Myocyte (in vitro differentiated cells): ENCODE measurements around the gene CTSW. TPM values are rescaled to one million over a fixed set of nuclear protein-coding genes. Genes with fewer than 3 reads are reported as not detected.

Source experiments
- DNase-seq: peaks from one replicate; pipeline ENCODE4 v3.0.0-alpha.2; 2012; ENCODE audit warnings: low read depth
- total RNA-seq: library from RNA; depleted of rRNA; stranded (reverse); fragments of >200 nt; gene quantifications from 2 replicates; pipeline ENCODE4 v1.2.3, GENCODE V29; 2014

CTSW gene
- total RNA-seq, 1 donor from 2014 or later = not detected

- DNase-seq = no peak
These were observed 12.2 kb upstream of the CTSW start for GRCh38 chr11:65867284-65868071.

GRCh38 chr11:65868076-65868667 lies 11.5 kb upstream of the CTSW start:
- DNase-seq = no peak

- DNase-seq = no peak
These were observed 10.7 kb upstream of the CTSW start for GRCh38 chr11:65868907-65869306.

DNA sequence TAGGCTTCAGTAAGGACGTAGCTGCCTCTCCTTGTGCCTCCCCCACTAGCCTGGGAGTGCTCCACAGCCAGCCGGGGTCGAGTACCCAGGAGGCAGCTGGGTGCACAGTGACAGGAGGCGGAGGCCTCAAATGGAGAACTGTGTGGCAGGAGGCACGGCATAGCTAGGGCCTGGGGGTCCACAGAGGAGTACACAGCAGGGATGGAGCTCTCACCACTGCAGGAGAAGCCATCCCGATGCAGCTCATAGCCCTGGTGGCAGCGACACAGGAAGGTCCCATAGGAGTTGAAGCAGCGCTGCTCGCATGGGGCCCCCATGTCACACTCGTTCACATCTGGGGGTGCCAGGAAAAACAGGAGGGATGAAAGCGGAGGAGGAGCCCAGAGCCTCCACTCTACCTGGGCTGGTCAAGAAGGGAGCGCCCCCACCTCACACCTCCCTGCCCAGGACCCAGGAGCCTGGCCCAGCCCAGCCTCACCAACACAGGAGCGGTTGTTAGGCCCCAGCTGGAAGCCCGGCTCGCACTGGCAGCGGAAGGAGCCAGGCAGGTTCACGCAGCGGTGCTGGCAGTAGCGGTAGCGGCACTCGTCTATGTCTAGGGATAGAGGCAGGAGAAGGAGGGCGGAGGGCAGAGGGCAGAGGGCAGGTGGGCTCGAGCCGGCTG lies 9.9 kb upstream of the CTSW start:
- no peak for DNase-seq

DNA sequence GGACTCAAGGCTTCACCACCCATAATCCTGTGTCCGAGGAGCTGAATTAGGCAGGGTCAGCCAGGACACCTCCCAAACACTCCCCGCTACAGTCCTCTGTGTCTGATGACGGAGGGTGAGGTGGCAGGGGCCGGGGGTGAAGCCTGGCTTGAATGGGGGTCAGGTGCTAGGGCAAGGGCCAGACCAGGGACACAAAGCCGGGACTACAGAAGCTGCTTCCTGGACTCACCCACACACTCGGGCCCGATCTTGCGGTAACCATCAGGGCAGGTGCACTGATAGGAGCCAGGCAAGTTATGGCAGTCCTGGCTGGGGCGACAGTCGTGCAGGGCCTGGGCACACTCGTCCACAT lies 9.4 kb upstream of the CTSW start:
- DNase-seq = no peak

- no peak for DNase-seq
These were observed 8.6 kb upstream of the CTSW start for GRCh38 chr11:65870706-65871681.

DNA sequence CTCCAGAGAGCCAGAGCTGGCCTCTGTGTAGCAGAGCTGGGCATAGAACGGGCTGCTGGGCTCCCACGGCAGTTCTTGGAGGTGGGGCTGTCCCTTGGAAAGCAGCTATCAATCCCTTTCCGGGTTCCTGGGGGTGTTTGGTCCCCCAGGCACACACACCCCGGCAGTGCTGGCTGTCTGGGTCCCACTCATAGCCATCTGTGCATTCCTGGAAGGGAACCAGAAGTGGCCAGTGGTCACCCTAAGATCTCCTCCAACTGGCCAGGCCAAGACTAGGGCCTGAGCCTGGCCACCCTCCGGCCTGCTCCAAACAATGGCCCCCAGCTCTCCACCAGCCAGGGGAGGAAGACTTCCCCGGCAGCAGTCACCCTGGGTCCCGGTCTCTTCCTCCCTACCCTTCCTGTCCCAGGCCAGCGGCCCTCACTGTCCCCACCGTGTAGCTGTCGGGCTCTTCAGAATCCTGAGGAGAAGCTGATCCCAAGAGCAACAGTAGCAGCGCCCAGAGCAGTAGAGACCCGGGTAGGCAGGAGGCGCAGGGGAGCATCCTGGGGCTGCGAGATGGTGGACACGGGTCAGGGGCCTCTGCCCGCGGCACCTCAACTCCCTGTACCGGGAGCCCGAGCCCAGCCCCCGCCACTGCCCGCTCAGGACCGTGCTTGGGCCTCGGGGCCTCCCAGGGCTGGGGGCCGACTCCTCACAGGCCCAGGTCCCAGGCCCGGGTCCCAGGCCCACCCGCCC lies 7.7 kb upstream of the CTSW start:
- DNase-seq = peak; percentile 64

GRCh38 chr11:65872586-65873317 lies 6.9 kb upstream of the CTSW start, which contains the start of gene EFEMP2:
Gene EFEMP2 (minus strand): TSS chr11:65872800. CDS start chr11:65872354, 446 bp downstream.
- peak; percentile 48 for DNase-seq

DNA sequence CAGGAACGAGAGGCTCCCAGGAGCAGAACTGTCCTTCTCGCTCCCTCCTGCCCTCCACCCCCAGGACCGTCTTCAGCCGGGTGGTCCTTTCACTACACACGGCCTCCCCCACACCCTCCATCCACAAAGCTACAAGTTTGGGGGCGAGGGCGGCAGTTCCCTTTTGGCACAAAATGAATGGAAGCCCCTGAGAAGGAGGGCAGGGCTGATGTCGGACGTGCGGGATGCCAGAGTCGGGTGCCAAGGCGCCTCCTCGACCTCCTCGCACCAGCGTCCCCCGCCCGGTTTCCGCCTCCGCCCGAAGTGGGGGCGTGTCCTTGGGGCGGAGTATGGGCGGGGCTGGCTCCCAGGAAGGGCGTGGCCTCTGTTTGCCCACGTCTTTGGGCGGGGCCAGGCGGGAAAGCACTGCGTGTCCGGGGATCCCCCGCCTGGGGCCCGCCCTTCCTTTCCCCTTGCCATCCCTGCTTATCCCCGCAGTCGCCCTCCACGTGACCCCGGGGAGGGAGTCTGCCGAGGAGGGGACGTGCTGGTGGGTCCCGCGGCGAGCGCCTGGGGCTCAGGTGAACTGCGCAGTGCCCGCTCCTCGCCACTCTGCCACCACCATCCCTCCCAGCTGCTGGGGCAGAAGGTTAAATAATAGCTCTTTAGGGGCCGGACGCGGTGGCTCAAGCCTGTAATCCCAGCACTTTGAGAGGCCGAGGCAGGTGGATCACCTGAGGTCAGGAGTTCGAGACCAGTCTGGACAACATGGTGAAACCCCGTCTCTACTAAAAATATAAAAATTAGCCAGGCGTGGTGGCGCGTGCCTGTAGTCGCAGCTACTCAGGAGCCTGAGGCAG lies 6.1 kb upstream of the CTSW start:
- DNase-seq = peak; percentile 94

- no peak for DNase-seq
These were observed 390 bp downstream of the CTSW start for GRCh38 chr11:65880027-65880426.

GRCh38 chr11:65880844-65881421 lies 1.3 kb downstream of the CTSW start:
- no peak for DNase-seq

DNA sequence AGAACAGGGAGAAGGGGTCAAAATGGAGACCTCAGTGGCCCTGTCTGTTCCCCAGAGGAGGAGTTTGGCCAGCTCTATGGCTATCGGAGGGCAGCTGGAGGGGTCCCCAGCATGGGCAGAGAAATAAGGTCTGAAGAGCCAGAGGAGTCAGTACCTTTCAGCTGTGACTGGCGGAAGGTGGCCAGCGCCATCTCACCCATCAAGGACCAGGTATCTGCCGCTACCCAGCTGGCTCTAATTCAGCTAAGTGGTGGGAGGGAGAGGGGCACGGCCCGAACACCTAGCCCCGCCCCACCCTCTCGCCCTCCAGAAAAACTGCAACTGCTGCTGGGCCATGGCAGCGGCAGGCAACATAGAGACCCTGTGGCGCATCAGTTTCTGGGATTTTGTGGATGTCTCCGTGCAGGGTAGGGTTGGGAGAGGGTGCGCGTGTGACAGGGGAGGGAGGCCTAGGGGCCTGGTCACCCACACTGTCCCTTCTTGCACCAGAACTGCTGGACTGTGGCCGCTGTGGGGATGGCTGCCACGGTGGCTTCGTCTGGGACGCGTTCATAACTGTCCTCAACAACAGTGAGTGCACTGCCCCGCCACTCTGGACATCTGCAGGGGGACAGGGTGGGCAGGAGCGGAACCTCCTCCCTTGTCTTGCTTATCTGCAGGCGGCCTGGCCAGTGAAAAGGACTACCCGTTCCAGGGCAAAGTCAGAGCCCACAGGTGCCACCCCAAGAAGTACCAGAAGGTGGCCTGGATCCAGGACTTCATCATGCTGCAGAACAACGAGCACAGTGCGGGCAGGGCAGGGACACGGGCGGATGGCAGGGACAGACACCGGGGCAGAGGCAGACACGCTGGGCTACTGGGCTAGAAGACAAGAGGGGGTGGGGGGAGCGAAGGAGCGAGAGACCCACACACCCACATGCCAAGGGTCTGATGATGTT lies 2.8 kb downstream of the CTSW start:
- DNase-seq = no peak

DNA sequence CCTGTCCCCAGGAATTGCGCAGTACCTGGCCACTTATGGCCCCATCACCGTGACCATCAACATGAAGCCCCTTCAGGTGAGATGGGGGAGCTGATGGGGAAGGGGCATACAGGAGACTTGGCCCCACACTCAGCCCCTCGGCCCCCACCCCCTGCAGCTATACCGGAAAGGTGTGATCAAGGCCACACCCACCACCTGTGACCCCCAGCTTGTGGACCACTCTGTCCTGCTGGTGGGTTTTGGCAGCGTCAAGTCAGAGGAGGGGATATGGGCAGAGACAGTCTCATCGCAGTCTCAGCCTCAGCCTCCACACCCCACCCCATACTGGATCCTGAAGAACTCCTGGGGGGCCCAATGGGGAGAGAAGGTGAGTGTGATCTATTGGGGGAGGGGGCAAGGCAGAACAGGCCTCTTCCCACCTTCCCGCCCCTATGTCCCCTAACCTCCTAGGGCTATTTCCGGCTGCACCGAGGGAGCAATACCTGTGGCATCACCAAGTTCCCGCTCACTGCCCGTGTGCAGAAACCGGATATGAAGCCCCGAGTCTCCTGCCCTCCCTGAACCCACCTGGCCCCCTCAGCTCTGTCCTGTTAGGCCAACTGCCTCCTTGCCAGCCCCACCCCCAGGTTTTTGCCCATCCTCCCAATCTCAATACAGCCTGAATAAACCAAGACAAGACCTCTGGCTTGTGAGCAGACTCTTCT lies 3.6 kb downstream of the CTSW start:
- DNase-seq = no peak

DNA sequence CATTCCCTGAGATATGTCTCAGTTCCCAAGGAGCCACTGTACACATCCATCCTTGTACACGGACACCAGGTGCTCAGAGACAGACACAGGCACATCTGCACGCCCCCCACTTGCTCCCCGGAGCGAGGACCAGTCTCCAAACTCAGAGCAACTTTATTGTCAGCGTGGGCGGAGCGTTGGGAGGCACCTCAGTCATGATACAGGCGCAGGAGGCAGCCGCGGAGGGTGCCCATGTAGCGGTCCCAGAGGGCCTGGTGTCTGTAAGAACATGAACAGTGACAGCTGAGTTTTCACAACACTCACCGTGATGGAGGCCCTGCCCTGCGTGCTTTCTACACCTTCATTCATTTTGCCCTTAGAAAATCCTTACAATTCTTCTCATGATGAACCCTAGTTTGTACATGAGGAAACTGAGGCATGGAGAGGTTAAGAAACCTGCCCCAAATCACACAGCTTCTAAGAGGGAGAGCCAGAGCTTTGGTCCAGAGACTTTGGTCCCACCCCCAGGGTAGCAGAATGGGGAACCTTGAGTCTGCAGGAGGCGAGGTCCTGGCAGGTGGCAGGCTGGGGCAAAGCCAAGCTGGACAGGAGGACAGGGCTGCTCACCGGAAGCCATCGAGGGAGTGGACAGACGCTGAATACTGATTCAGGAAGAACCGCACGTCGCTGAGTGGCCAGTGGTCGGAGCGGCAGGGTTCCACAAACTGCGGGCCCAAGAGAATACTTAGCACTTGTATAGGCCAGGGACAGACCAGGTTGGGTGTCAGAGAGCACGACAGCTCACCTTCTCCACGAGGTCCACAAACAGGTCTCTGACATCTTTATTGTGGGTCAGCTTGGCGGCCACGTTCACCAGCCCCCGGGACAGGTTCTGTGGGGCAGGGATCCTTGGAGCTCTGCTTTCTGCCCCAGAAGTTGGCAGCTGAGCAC lies 4.4 kb downstream of the CTSW start:
- no peak for DNase-seq

- DNase-seq = peak; percentile 78
These were observed 5.1 kb downstream of the CTSW start for GRCh38 chr11:65884716-65885092.

DNA sequence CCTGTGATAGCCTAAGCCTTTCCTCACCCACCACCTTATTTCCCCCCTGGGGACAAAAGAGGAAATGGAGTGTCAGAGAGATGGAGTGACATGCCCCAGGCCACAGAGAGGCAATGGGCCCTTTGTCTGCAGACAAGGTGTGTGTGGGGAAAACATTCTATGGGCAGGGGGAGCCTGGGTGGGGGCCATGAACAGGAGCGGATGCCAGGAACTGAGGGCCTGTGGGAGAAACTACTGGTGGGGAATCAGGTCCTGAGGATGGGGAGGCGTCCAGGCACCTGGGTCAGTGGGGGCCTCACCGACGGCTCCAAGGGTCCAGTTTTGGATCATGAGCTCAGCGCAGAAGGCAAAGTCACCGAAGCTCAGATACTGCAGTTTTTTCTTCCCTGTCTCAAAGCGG lies 5.6 kb downstream of the CTSW start:
- DNase-seq = no peak
